Uterus (tissue), 2 donors: ENCODE data around the gene DCC.
"Not testable (repeated sequence)": the region's sequence is repeated elsewhere in the genome, so short reads cannot be mapped to it uniquely, and the experiment has no call there.

Source experiments
- CTCF ChIP-seq, 4 experiments: fragments of 200-600 bp in 2 of 4; fragments of 450-650 bp in 2 of 4; sonication (generic) in 2 of 4; IDR thresholded peaks; one replicate each; pipeline ENCODE4 v1.5.1; 2016 to 2019; ENCODE audit warnings: antibody characterized with exemption in 4 of 4, mild to moderate bottlenecking in 2 of 4, moderate library complexity in 1 of 4
- POLR2A ChIP-seq, 2 donors: fragments of 450-650 bp; IDR thresholded peaks; one replicate each; pipeline ENCODE4 v1.6.1; 2016; ENCODE audit warnings: antibody characterized with exemption in 2 of 2, mild to moderate bottlenecking in 1 of 2, moderate library complexity in 1 of 2

- not testable (repeated sequence) for TF ChIP-seq POLR2A, CTCF (IDR thresholded peaks at IDR 0.05)
Measured at GRCh38 chr18:52366851-52367250, 26.9 kb downstream of the DCC start.
